K562 (cell line): ENCODE results near the gene EXOC2. TPM values are rescaled to one million over a fixed set of nuclear protein-coding genes. Genes with fewer than 3 reads are reported as not detected.

Experiments used
- C11orf30 ChIP-seq: fragments of 450-650 bp; IDR thresholded peaks from 2 replicates; pipeline ENCODE4 v1.6.1; 2016; ENCODE audit warnings: low read depth, mild to moderate bottlenecking
- E2F4 ChIP-seq: sonication (generic); formaldehyde crosslinking; IDR thresholded peaks from 2 replicates; pipeline ENCODE4 v1.8.0; 2022; ENCODE audit warnings: mild to moderate bottlenecking, low read depth, missing genetic modification reagents
- MAFG ChIP-seq: fragments of 450-650 bp; conservative IDR thresholded peaks from 2 replicates; pipeline ENCODE4 v1.6.1; 2016; ENCODE audit warnings: missing genetic modification characterization, missing compliant biosample characterization
- MED1 ChIP-seq: sonication (generic); formaldehyde crosslinking; IDR thresholded peaks from 2 replicates; pipeline ENCODE4 v1.8.1; 2023; ENCODE audit warnings: missing genetic modification reagents, borderline replicate concordance
- MEIS2 ChIP-seq: fragments of 450-650 bp; IDR thresholded peaks from 2 replicates; pipeline ENCODE4 v1.6.1; 2014; ENCODE audit warnings: mild to moderate bottlenecking; ENCODE audit not compliant: partially characterized antibody
- MIER1 ChIP-seq: fragments of 450-650 bp; IDR thresholded peaks from 2 replicates; pipeline ENCODE4 v1.6.1; 2016; ENCODE audit warnings: antibody characterized with exemption, mild to moderate bottlenecking, low read depth
- NFE2 ChIP-seq: IDR thresholded peaks from 2 replicates; pipeline ENCODE4 v1.6.1; 2014; ENCODE audit warnings: antibody characterized with exemption, low read depth
- PTTG1 ChIP-seq: fragments of 450-650 bp; IDR thresholded peaks from 2 replicates; pipeline ENCODE4 v1.6.1; 2016; ENCODE audit warnings: low read depth, mild to moderate bottlenecking, missing genetic modification characterization, missing compliant biosample characterization
- SP1 ChIP-seq: sonication (generic); formaldehyde crosslinking; IDR thresholded peaks from 2 replicates; pipeline ENCODE4 v1.8.1; 2022; ENCODE audit warnings: mild to moderate bottlenecking, missing genetic modification reagents
- THRAP3 ChIP-seq: fragments of 450-650 bp; IDR thresholded peaks from 2 replicates; pipeline ENCODE4 v1.6.1; 2016; ENCODE audit warnings: mild to moderate bottlenecking, inconsistent platforms, borderline replicate concordance
- ZBTB1 ChIP-seq: sonication (generic); formaldehyde crosslinking; IDR thresholded peaks from 2 replicates; pipeline ENCODE4 v1.8.1; 2023; ENCODE audit warnings: missing genetic modification reagents, low read depth, mild to moderate bottlenecking, borderline replicate concordance
- ZBTB49 ChIP-seq: sonication (generic); formaldehyde crosslinking; IDR thresholded peaks from 2 replicates; pipeline ENCODE4 v1.8.0; 2022; ENCODE audit warnings: missing genetic modification reagents, mild to moderate bottlenecking, borderline replicate concordance
- ZNF316 ChIP-seq: fragments of 450-650 bp; IDR thresholded peaks from 2 replicates; pipeline ENCODE4 v1.6.1; 2016
- polyA plus RNA-seq, 8 experiments: library from polyadenylated mRNA; depleted of rRNA in 4 of 8; stranded (reverse) in 5 of 8; unstranded in 3 of 8; fragments of >200 nt; fragmentation: Nextera tagmentation in 2 of 8; fragmentation: Illumina TruSeq in 1 of 8; extraction: Ambion mirVana in 2 of 8; extraction: Trizol in 1 of 8; gene quantifications; 2 replicates each; pipeline versions ENCODE4 v1.2.1 to v1.2.3, GENCODE V29; 2011 to 2014; ENCODE audit warnings: inconsistent platforms in 1 of 8, missing spikeins in 1 of 8
- total RNA-seq, 7 experiments: library from RNA; depleted of rRNA in 6 of 7; stranded (reverse); fragments of >200 nt in 6 of 7; fragmentation: Illumina TruSeq in 2 of 7; extraction: Trizol in 2 of 7; gene quantifications; 2 replicates each; pipeline versions ENCODE4 v1.2.1 to v1.2.3, GENCODE V29; 2011 to 2021; ENCODE audit warnings: low replicate concordance in 1 of 7

The EXOC2 gene
- total and polyA plus RNA-seq, 9 of the 15 experiments (the other 6 are each of a cell fraction or from before 2014, with no cell fraction given) = 12.2 to 30.2 (median 24.2) TPM

- TF ChIP-seq ZBTB49 (CRISPR knock-in tag) = no peak
- no peak for TF ChIP-seq PTTG1
- no peak for TF ChIP-seq ZBTB1 (CRISPR knock-in tag)
- no peak for TF ChIP-seq MED1
- no peak for TF ChIP-seq MEIS2
- no peak for TF ChIP-seq E2F4 (CRISPR knock-in tag)
- TF ChIP-seq THRAP3 = no peak
- no peak for TF ChIP-seq SP1 (CRISPR knock-in tag)
- TF ChIP-seq MIER1 = no peak
- TF ChIP-seq ZNF316 = peak; percentile 77
- peak; percentile 70 for TF ChIP-seq C11orf30
- TF ChIP-seq MAFG = peak; percentile 49; the same call in 1 of the 2 replicates
- TF ChIP-seq NFE2 = 0 out of 2 replicates have a peak, but pooled peaks have one; percentile 12
Measured at GRCh38 chr6:579339-579738, 113.6 kb downstream of the EXOC2 start (continued).
